Activated T-helper 9 cell treated with anti-CD3 and anti-CD28 coated beads, Interleukin-2, amount 50 U/mL, for 16 hours (primary cell): ENCODE measurements around the gene MBD3L4.
"Not testable (repeated sequence)": the region's sequence is repeated elsewhere in the genome, so short reads cannot be mapped to it uniquely, and the experiment has no call there.

Experiments
- DNase-seq: peaks from one replicate; pipeline ENCODE4 v3.0.0-alpha.2; 2020; ENCODE audit warnings: low read depth

MBD3L4 gene

GRCh38 chr19:7040079-7040478 lies at the start of gene MBD3L4:
Gene MBD3L4, minus strand, starts transcription at chr19:7040179. Its CDS starts 35 bp downstream, at chr19:7040144.
- not testable (repeated sequence) for DNase-seq

- no peak for DNase-seq
Measured at GRCh38 chr19:7088999-7089398, 49.0 kb upstream of the MBD3L4 start.

- DNase-seq, result no peak
Measured at GRCh38 chr19:7083076-7083956, 43.3 kb upstream of the MBD3L4 start.

- DNase-seq, result no peak
Measured at GRCh38 chr19:7078008-7078407, 38.0 kb upstream of the MBD3L4 start.

- no peak for DNase-seq
Measured at GRCh38 chr19:7076151-7076550, 36.2 kb upstream of the MBD3L4 start.

- no peak for DNase-seq
Measured at GRCh38 chr19:7074705-7075282, 34.8 kb upstream of the MBD3L4 start.

GRCh38 chr19:7072541-7072940 lies 32.6 kb upstream of the MBD3L4 start:
- no peak for DNase-seq

- DNase-seq, result no peak
Measured at GRCh38 chr19:7069904-7070226, 29.9 kb upstream of the MBD3L4 start.

- DNase-seq, result peak; percentile 96
Measured at GRCh38 chr19:7069042-7069903, 29.3 kb upstream of the MBD3L4 start, which contains the start of gene ZNF557. Gene ZNF557, plus strand, starts transcription at chr19:7069703. Its CDS starts 5,372 bp downstream, at chr19:7075075.

GRCh38 chr19:7068599-7068998 lies 28.6 kb upstream of the MBD3L4 start:
- no peak for DNase-seq

GRCh38 chr19:7067716-7068115 lies 27.7 kb upstream of the MBD3L4 start:
- no peak for DNase-seq

GRCh38 chr19:7067122-7067521 lies 27.1 kb upstream of the MBD3L4 start:
- not testable (repeated sequence) for DNase-seq

GRCh38 chr19:7063764-7064418 lies 23.9 kb upstream of the MBD3L4 start:
- DNase-seq, result no peak

- no peak for DNase-seq
Measured at GRCh38 chr19:7063339-7063738, 23.4 kb upstream of the MBD3L4 start.

- not testable (repeated sequence) for DNase-seq
Measured at GRCh38 chr19:7059977-7060376, 20.0 kb upstream of the MBD3L4 start.

GRCh38 chr19:7058576-7058975 lies 18.6 kb upstream of the MBD3L4 start, which contains the start of gene MBD3L3:
Gene MBD3L3, minus strand, starts transcription at chr19:7058676. Its CDS starts 71 bp downstream, at chr19:7058605.
- DNase-seq, result not testable (repeated sequence)

GRCh38 chr19:7056371-7056770 lies 16.4 kb upstream of the MBD3L4 start:
- DNase-seq, result not testable (repeated sequence)

GRCh38 chr19:7055679-7056078 lies 15.7 kb upstream of the MBD3L4 start:
- not testable (repeated sequence) for DNase-seq

GRCh38 chr19:7054635-7055368 lies 14.8 kb upstream of the MBD3L4 start:
- not testable (repeated sequence) for DNase-seq

- not testable (repeated sequence) for DNase-seq
Measured at GRCh38 chr19:7052896-7053295, 12.9 kb upstream of the MBD3L4 start.

- DNase-seq, result not testable (repeated sequence)
Measured at GRCh38 chr19:7051421-7051820, 11.4 kb upstream of the MBD3L4 start.
